Measurements from ENCODE around the gene THOC6. TPM values are rescaled to one million over a fixed set of nuclear protein-coding genes. Genes with fewer than 3 reads are reported as not detected.

THOC6 gene
- total and polyA plus RNA-seq, 2 donors (not counting 3 experiments of a cell fraction or from before 2014, with no cell fraction given) = 23.9 to 39.3 TPM

- DNase-seq (ENCODE audit: low read depth, low spot score) = no peak
- H3K4me1 ChIP-seq (ENCODE audit: control insufficient read depth, extremely low read depth, insufficient read depth, low read length) = no peaks in the 10 kb centered on the region
Measured at GRCh38 chr16:3035289-3035971, 11.6 kb downstream of the THOC6 start.

More at GRCh38 chr16:3035289-3035971, 11.6 kb downstream of the THOC6 start:
- TF ChIP-seq CTCF (IDR thresholded peaks at IDR 0.05; ENCODE audit: extremely low read depth in 1 of 2, insufficient read depth in 1 of 2, low read depth in 1 of 2, low read length in 2 of 2) (no peak), EZH2 (IDR thresholded peaks at IDR 0.05; ENCODE audit: borderline replicate concordance, low read depth, low read length, severe bottlenecking) (no peak), FOS (IDR thresholded peaks at IDR 0.05; ENCODE audit: borderline replicate concordance, insufficient read depth, low read length) (no peak), GATA2 (IDR thresholded peaks at IDR 0.05; ENCODE audit: insufficient read depth, insufficient read length, low read depth, low read length) (no peak), MYC (IDR thresholded peaks at IDR 0.05; ENCODE audit: low read depth, low read length) (no peak), MAX (IDR thresholded peaks at IDR 0.05; ENCODE audit: insufficient read depth, insufficient read length) (no peak), POLR2AphosphoS5 (IDR thresholded peaks at IDR 0.05; ENCODE audit: insufficient read depth, low read depth, low read length) (no peak), POLR2A (IDR thresholded peaks at IDR 0.05; ENCODE audit: low read depth, low read length) (no peak), JUN (IDR thresholded peaks at IDR 0.05; ENCODE audit: borderline replicate concordance, insufficient read depth, insufficient read length, low read depth) (no peak)
- no peak overlapping the region for H3K27ac ChIP-seq (ENCODE audit: insufficient read depth, low read depth, low read length)
- FAIRE-seq = no peak
- no peaks in the 10 kb centered on the region for H3K9me3 ChIP-seq (replicated peaks; ENCODE audit: control insufficient read depth, insufficient read depth, low read length)
- H3K36me3 ChIP-seq (ENCODE audit: control insufficient read depth in 2 of 2, extremely low read depth in 1 of 2, insufficient read depth in 2 of 2, low read length in 2 of 2) = no peaks in the 10 kb centered on the region
- CTCF ChIA-PET = interaction anchor here (0.7 to 8.8 kb wide), 4 partner anchors 9 to 93 kb away, joined by 3 to 200 read pairs (median 71); partner anchors contain the start of gene MMP25
- peaks cover 58% of the 10 kb centered on the region in 2 experiments for H3K27me3 ChIP-seq (ENCODE audit: control insufficient read depth in 2 of 2, insufficient read depth in 2 of 2, low read length in 2 of 2)
- no peak overlapping the region for H3K4me3 ChIP-seq (replicated peaks in 1 of 3; ENCODE audit: insufficient read depth in 1 of 3, low read depth in 1 of 3, low read length in 3 of 3)
- H3K4me2 ChIP-seq (ENCODE audit: insufficient read depth, low read length) = no peak overlapping the region
- dilution Hi-C loops (cut with MboI; ENCODE audit: extremely low pct_ligation_motif_present, low sequenced_read_pairs) = no loop called here
- no peaks in the 10 kb centered on the region for H3K9me1 ChIP-seq (replicated peaks; ENCODE audit: control insufficient read depth, extremely low read depth, insufficient read depth, low read length)
- H2AFZ ChIP-seq (ENCODE audit: low read depth, low read length) = no peak overlapping the region
- H4K20me1 ChIP-seq (replicated peaks; ENCODE audit: control insufficient read depth, extremely low read depth, insufficient read depth, low read length) = no peaks in the 10 kb centered on the region
- no TSS peak for BruUV-seq (replicated peaks)
- POLR2A ChIA-PET = no interaction called here
- H3K79me2 ChIP-seq (ENCODE audit: control insufficient read depth, insufficient read depth, low read length) = no peaks in the 10 kb centered on the region
- H3K9ac ChIP-seq (replicated peaks; ENCODE audit: extremely low read depth, insufficient read depth, low read length) = no peak overlapping the region
- intact Hi-C loops (cut with micrococcal nuclease) = no loop called here

Measured in endothelial cell of umbilical vein (primary cell).